ENCODE measurements around the gene VSIG2.

DNA sequence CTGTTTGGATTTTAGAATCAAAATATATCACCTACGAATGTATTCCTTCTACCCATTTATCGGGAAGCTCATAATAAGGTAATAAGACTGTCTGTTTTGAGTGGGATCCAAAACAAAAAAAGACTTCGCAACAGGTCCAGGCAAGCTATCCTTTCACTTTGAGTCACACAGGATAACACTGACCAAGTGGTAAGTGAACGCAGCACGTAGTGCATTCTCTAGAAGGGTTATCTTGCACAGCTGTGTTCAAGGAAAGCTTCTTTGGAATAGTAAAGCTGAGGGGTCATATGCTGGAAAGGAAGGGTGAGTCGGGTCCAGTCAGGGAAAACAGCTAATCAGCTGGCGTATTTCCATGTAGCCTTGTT is 34.7 kb downstream of the VSIG2 start:
- TF ChIP-seq, protein P1, sequence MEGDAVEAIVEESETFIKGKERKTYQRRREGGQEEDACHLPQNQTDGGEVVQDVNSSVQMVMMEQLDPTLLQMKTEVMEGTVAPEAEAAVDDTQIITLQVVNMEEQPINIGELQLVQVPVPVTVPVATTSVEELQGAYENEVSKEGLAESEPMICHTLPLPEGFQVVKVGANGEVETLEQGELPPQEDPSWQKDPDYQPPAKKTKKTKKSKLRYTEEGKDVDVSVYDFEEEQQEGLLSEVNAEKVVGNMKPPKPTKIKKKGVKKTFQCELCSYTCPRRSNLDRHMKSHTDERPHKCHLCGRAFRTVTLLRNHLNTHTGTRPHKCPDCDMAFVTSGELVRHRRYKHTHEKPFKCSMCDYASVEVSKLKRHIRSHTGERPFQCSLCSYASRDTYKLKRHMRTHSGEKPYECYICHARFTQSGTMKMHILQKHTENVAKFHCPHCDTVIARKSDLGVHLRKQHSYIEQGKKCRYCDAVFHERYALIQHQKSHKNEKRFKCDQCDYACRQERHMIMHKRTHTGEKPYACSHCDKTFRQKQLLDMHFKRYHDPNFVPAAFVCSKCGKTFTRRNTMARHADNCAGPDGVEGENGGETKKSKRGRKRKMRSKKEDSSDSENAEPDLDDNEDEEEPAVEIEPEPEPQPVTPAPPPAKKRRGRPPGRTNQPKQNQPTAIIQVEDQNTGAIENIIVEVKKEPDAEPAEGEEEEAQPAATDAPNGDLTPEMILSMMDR (IDR thresholded peaks at IDR 0.05), result no peak
- TF ChIP-seq POLR2AphosphoS5 (IDR thresholded peaks at IDR 0.05) (no peak), POLR2A (IDR thresholded peaks at IDR 0.05) (no peak), EP300 (IDR thresholded peaks at IDR 0.05) (no peak)

Measured in upper lobe of left lung (tissue), 4 donors.